ENCODE measurements around the gene CLEC12A.

DNA sequence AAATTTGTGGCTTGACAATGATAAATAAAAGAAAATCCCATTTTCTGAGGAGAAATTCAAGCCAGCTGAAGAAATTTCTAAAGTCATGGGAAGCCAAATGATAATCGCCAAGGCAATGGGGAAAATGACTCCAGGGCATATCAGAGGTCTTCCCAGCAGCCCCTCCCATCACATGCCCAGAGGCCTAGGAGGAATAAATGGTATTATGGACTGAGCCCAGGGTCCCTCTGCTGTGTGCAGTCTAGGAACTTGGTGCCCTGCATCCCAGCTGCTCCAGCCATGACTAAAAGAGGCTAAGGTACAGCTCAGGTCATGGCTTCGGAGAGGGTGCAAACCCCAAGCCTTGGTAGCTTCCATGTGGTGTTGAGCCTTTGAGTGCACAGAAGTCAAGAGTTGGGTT is 4.4 kb downstream of the CLEC12A start:
- TF ChIP-seq POLR2A (IDR thresholded peaks at IDR 0.05; ENCODE audit: low read length) (no peak), GATA1 (IDR thresholded peaks at IDR 0.05; ENCODE audit: low read depth, low read length) (no peak)

Measured in erythroblast (primary cell).